Uterus (tissue), 2 donors: ENCODE results near the gene RANBP1.

Source experiments
- CTCF ChIP-seq, 4 experiments: fragments of 200-600 bp in 2 of 4; fragments of 450-650 bp in 2 of 4; sonication (generic) in 2 of 4; IDR thresholded peaks; one replicate each; pipeline ENCODE4 v1.5.1; 2016 to 2019; ENCODE audit warnings: antibody characterized with exemption in 4 of 4, mild to moderate bottlenecking in 2 of 4, moderate library complexity in 1 of 4
- POLR2A ChIP-seq, 2 donors: fragments of 450-650 bp; IDR thresholded peaks; one replicate each; pipeline ENCODE4 v1.6.1; 2016; ENCODE audit warnings: antibody characterized with exemption in 2 of 2, mild to moderate bottlenecking in 1 of 2, moderate library complexity in 1 of 2

DNA sequence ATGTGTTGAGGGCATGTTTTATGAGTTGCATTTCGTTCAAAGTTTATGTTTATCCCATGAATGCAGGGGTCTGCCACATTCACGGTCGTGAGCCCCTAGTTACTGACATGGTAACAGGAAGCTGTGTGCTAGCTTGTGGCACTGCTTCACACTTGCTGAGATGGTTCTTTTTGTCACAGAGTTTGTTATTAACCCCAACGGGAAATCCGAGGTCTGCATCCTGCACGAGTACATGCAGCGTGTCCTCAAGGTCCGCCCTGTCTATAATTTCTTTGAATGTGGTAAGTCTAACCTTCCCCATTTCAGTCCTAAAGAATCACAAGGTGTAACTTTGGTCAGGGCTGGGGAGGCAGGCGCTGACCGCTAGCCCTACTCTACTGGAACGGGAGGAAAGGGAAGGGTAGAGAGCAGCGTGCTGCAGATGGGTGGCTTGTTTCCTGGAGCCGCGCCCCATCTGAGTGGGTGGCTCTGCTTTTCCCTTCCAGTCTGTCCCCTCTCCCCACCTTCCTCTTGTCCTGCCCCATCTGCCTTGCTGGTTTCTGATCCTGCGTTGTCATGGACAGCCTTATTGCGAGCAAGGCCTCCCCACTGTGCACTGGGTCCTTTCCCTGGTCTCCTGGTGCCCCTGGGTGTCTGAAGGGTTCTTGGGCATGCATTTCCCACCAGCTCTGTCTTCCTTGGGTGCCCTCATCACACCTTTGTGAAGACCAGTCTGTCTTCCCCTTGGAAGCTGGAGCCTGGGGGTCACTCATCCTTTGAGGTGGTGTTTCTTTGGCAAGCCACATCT, 24.0 kb upstream of the RANBP1 start:
- no peak for TF ChIP-seq CTCF (IDR thresholded peaks at IDR 0.05)
- no peak for TF ChIP-seq POLR2A (IDR thresholded peaks at IDR 0.05)
